SU-DHL-6 (cell line): Measurements from ENCODE around the gene FAM171A2.
A peak's percentile ranks its signal among the peaks of the same experiment; 100 is the strongest.

ENCODE experiments used
- H2AFZ ChIP-seq: fragments of 200-600 bp; sonication (generic); 2 replicates; pipeline ENCODE4 v1.6.1; 2014; ENCODE audit warnings: low read depth, mild to moderate bottlenecking, moderate library complexity, mixed read lengths, antibody characterized with exemption, low read length; ENCODE audit not compliant: severe bottlenecking
- H3F3A ChIP-seq: fragments of 200-600 bp; shearing (Covaris generic); 2 replicates; pipeline ENCODE4 v1.6.0; 2016; ENCODE audit warnings: antibody characterized with exemption, mild to moderate bottlenecking; ENCODE audit not compliant: insufficient read depth
- H3K27ac ChIP-seq: fragments of 200-600 bp; sonication (generic); 2 replicates; pipeline ENCODE4 v1.5.1; 2016; ENCODE audit warnings: low read depth, mild to moderate bottlenecking, low read length, moderate library complexity, mixed read lengths
- H3K27me3 ChIP-seq: fragments of 200-600 bp; sonication (generic), shearing (Covaris generic); 2 replicates; pipeline ENCODE4 v1.6.0; 2014; ENCODE audit warnings: mild to moderate bottlenecking, low read length
- H3K36me3 ChIP-seq: fragments of 200-600 bp; sonication (generic); 2 replicates; pipeline ENCODE4 v1.6.1; 2014; ENCODE audit warnings: mild to moderate bottlenecking, low read length, mixed read lengths
- H3K4me2 ChIP-seq: fragments of 300-600, 200-600 bp; shearing (Covaris generic), sonication (generic); 2 replicates; pipeline ENCODE4 v1.6.0; 2014; ENCODE audit warnings: low read length, low read depth, mild to moderate bottlenecking; ENCODE audit not compliant: poor library complexity, severe bottlenecking
- H3K4me3 ChIP-seq: fragments of 200-600 bp; sonication (generic); 2 replicates; pipeline ENCODE4 v1.5.1; 2014; ENCODE audit warnings: antibody characterized with exemption, low read length, mild to moderate bottlenecking, mixed read lengths; ENCODE audit not compliant: insufficient read depth, poor library complexity, severe bottlenecking
- H3K79me2 ChIP-seq: fragments of 200-600 bp; sonication (generic); 2 replicates; pipeline ENCODE4 v1.6.1; 2014; ENCODE audit warnings: mild to moderate bottlenecking, low read length, moderate library complexity; ENCODE audit not compliant: insufficient read depth
- H3K9ac ChIP-seq: fragments of 200-600 bp; sonication (generic); 2 replicates; pipeline ENCODE4 v1.7.0; 2014; ENCODE audit warnings: mild to moderate bottlenecking, low read length
- H3K9me2 ChIP-seq: fragments of 200-600 bp; sonication (generic); replicated peaks from 2 replicates; pipeline ENCODE4 v1.6.1; 2014; ENCODE audit warnings: low read length; ENCODE audit not compliant: insufficient read depth
- H3K9me3 ChIP-seq: fragments of 200-600 bp; sonication (generic); 2 replicates; pipeline ENCODE4 v1.6.1; 2014; ENCODE audit warnings: low read length, mixed read lengths; ENCODE audit not compliant: insufficient read depth
- H4K20me1 ChIP-seq: fragments of 200-600 bp; sonication (generic); 2 replicates; pipeline ENCODE4 v1.6.1; 2014; ENCODE audit warnings: low read depth, mild to moderate bottlenecking, antibody characterized with exemption, low read length, moderate library complexity, mixed read lengths
- CTCF ChIP-seq: fragments of 200-600 bp; sonication (generic); IDR thresholded peaks from one replicate; pipeline ENCODE4 v1.5.1; 2017; ENCODE audit warnings: antibody characterized with exemption, mild to moderate bottlenecking, low read length, moderate library complexity; ENCODE audit not compliant: insufficient read depth, poor library complexity, severe bottlenecking
- EZH2phosphoT487 ChIP-seq: fragments of 200-600 bp; sonication (generic), shearing (Covaris generic); conservative IDR thresholded peaks from 2 replicates; pipeline ENCODE4 v1.6.1; 2018; ENCODE audit warnings: mild to moderate bottlenecking, antibody characterized with exemption, low read length, moderate library complexity, mixed read lengths

FAM171A2 gene

GRCh38 chr17:44402564-44403172, 39.0 kb upstream of the FAM171A2 start:
- Histone ChIP-seq H3K4me2 (peak overlapping the region; percentile 11), H4K20me1 (no peaks in the 10 kb centered on the region), H3K79me2 (no peaks in the 10 kb centered on the region), H3K4me3 (no peak overlapping the region), H3F3A (no peaks in the 10 kb centered on the region), H3K27me3 (no peaks in the 10 kb centered on the region), H3K9ac (no peak overlapping the region), H3K27ac (no peak overlapping the region), H3K9me2 (no peaks in the 10 kb centered on the region), H3K36me3 (peaks cover 6% of the 10 kb centered on the region; the same call in 1 of the 2 replicates), H2AFZ (no peak overlapping the region), H3K9me3 (no peaks in the 10 kb centered on the region)
- TF ChIP-seq EZH2phosphoT487 (no peak), CTCF (no peak)

GRCh38 chr17:44400226-44400847, 36.7 kb upstream of the FAM171A2 start:
- Histone ChIP-seq H3K9me2 (no peaks in the 10 kb centered on the region), H3K36me3 (peaks cover 6% of the 10 kb centered on the region; the same call in 1 of the 2 replicates), H3K27me3 (no peaks in the 10 kb centered on the region), H3K4me2 (no peak overlapping the region), H3K79me2 (no peaks in the 10 kb centered on the region), H3K27ac (no peak overlapping the region), H3F3A (no peaks in the 10 kb centered on the region), H3K4me3 (no peak overlapping the region), H2AFZ (no peak overlapping the region), H3K9me3 (no peaks in the 10 kb centered on the region), H3K9ac (no peak overlapping the region), H4K20me1 (no peaks in the 10 kb centered on the region)
- TF ChIP-seq CTCF (peak; percentile 42), EZH2phosphoT487 (no peak)

- no peak for TF ChIP-seq CTCF
- TF ChIP-seq EZH2phosphoT487, result no peak
- Histone ChIP-seq H3K9me2 (no peaks in the 10 kb centered on the region), H3K27me3 (no peaks in the 10 kb centered on the region), H2AFZ (no peak overlapping the region), H3K36me3 (peaks cover 6% of the 10 kb centered on the region; the same call in 1 of the 2 replicates), H3K4me2 (no peak overlapping the region), H4K20me1 (no peaks in the 10 kb centered on the region), H3K27ac (no peak overlapping the region), H3F3A (peaks cover 5% of the 10 kb centered on the region; the same call in 1 of the 2 replicates), H3K9ac (no peak overlapping the region), H3K79me2 (no peaks in the 10 kb centered on the region), H3K4me3 (no peak overlapping the region), H3K9me3 (no peaks in the 10 kb centered on the region)
These were observed 35.3 kb upstream of the FAM171A2 start for GRCh38 chr17:44398692-44399691.
